ENCODE results near the gene EPN3.

Gene EPN3

GRCh38 chr17:50498021-50498874 lies 34.3 kb upstream of the EPN3 start:
- H3K27me3 ChIP-seq (ENCODE audit: control insufficient read depth, insufficient read depth, low read length): no peaks in the 10 kb centered on the region

GRCh38 chr17:50499270-50499669 lies 33.3 kb upstream of the EPN3 start:
- Histone ChIP-seq H3K27me3 (ENCODE audit: control insufficient read depth, insufficient read depth, low read length) (no peaks in the 10 kb centered on the region), H3K9ac (ENCODE audit: low read length) (no peak overlapping the region), H3K4me3 (ENCODE audit: low read length) (no peak overlapping the region), H3K27ac (ENCODE audit: low read length) (no peak overlapping the region), H3K4me1 (ENCODE audit: control insufficient read depth, low read depth, low read length) (peaks cover 8% of the 10 kb centered on the region), H3K9me3 (ENCODE audit: control insufficient read depth, low read depth, low read length) (no peaks in the 10 kb centered on the region), H3K36me3 (ENCODE audit: control insufficient read depth, low read depth, low read length) (no peaks in the 10 kb centered on the region)

More at GRCh38 chr17:50498021-50498874, 34.3 kb upstream of the EPN3 start:
- Histone ChIP-seq H3K9me3 (ENCODE audit: control insufficient read depth, low read depth, low read length) (no peaks in the 10 kb centered on the region), H3K27ac (ENCODE audit: low read length) (no peak overlapping the region), H3K4me1 (ENCODE audit: control insufficient read depth, low read depth, low read length) (no peaks in the 10 kb centered on the region), H3K36me3 (ENCODE audit: control insufficient read depth, low read depth, low read length) (no peaks in the 10 kb centered on the region), H3K9ac (ENCODE audit: low read length) (no peak overlapping the region), H3K4me3 (ENCODE audit: low read length) (no peak overlapping the region)

- Histone ChIP-seq H3K4me1 (ENCODE audit: control insufficient read depth, low read depth, low read length) (peaks cover 8% of the 10 kb centered on the region), H3K9ac (ENCODE audit: low read length) (no peak overlapping the region), H3K27ac (ENCODE audit: low read length) (no peak overlapping the region), H3K4me3 (ENCODE audit: low read length) (no peak overlapping the region), H3K9me3 (ENCODE audit: control insufficient read depth, low read depth, low read length) (no peaks in the 10 kb centered on the region), H3K27me3 (ENCODE audit: control insufficient read depth, insufficient read depth, low read length) (no peaks in the 10 kb centered on the region), H3K36me3 (ENCODE audit: control insufficient read depth, low read depth, low read length) (no peaks in the 10 kb centered on the region)
These were observed 32.8 kb upstream of the EPN3 start for GRCh38 chr17:50499721-50500120.

- Histone ChIP-seq H3K36me3 (ENCODE audit: control insufficient read depth, low read depth, low read length) (no peaks in the 10 kb centered on the region), H3K4me1 (ENCODE audit: control insufficient read depth, low read depth, low read length) (peaks cover 8% of the 10 kb centered on the region), H3K9ac (ENCODE audit: low read length) (no peak overlapping the region), H3K9me3 (ENCODE audit: control insufficient read depth, low read depth, low read length) (no peaks in the 10 kb centered on the region), H3K27me3 (ENCODE audit: control insufficient read depth, insufficient read depth, low read length) (no peaks in the 10 kb centered on the region), H3K27ac (ENCODE audit: low read length) (no peak overlapping the region), H3K4me3 (ENCODE audit: low read length) (no peak overlapping the region)
These were observed 31.5 kb upstream of the EPN3 start for GRCh38 chr17:50501054-50501453.

GRCh38 chr17:50502301-50502990 lies 30.1 kb upstream of the EPN3 start:
- peaks cover 8% of the 10 kb centered on the region for H3K4me1 ChIP-seq (ENCODE audit: control insufficient read depth, low read depth, low read length)
- H3K9ac ChIP-seq (ENCODE audit: low read length): no peak overlapping the region
- no peaks in the 10 kb centered on the region for H3K9me3 ChIP-seq (ENCODE audit: control insufficient read depth, low read depth, low read length)
- no peaks in the 10 kb centered on the region for H3K27me3 ChIP-seq (ENCODE audit: control insufficient read depth, insufficient read depth, low read length)
- no peaks in the 10 kb centered on the region for H3K36me3 ChIP-seq (ENCODE audit: control insufficient read depth, low read depth, low read length)
- H3K27ac ChIP-seq (ENCODE audit: low read length): no peak overlapping the region
- H3K4me3 ChIP-seq (ENCODE audit: low read length): no peak overlapping the region

- H3K27ac ChIP-seq (ENCODE audit: low read length): no peak overlapping the region
- no peak overlapping the region for H3K4me3 ChIP-seq (ENCODE audit: low read length)
- H3K27me3 ChIP-seq (ENCODE audit: control insufficient read depth, insufficient read depth, low read length): no peaks in the 10 kb centered on the region
- peaks cover 12% of the 10 kb centered on the region for H3K4me1 ChIP-seq (ENCODE audit: control insufficient read depth, low read depth, low read length)
- H3K9me3 ChIP-seq (ENCODE audit: control insufficient read depth, low read depth, low read length): no peaks in the 10 kb centered on the region
- no peaks in the 10 kb centered on the region for H3K36me3 ChIP-seq (ENCODE audit: control insufficient read depth, low read depth, low read length)
- no peak overlapping the region for H3K9ac ChIP-seq (ENCODE audit: low read length)
These were observed 26.9 kb upstream of the EPN3 start for GRCh38 chr17:50505591-50506130.

GRCh38 chr17:50506298-50506697 lies 26.2 kb upstream of the EPN3 start:
- Histone ChIP-seq H3K9me3 (ENCODE audit: control insufficient read depth, low read depth, low read length) (no peaks in the 10 kb centered on the region), H3K36me3 (ENCODE audit: control insufficient read depth, low read depth, low read length) (no peaks in the 10 kb centered on the region), H3K27me3 (ENCODE audit: control insufficient read depth, insufficient read depth, low read length) (no peaks in the 10 kb centered on the region), H3K4me3 (ENCODE audit: low read length) (no peak overlapping the region), H3K9ac (ENCODE audit: low read length) (no peak overlapping the region), H3K27ac (ENCODE audit: low read length) (no peak overlapping the region), H3K4me1 (ENCODE audit: control insufficient read depth, low read depth, low read length) (peaks cover 16% of the 10 kb centered on the region)

GRCh38 chr17:50507871-50508572 lies 24.5 kb upstream of the EPN3 start, which contains the start of gene MYCBPAP:
Gene MYCBPAP (plus strand): TSS chr17:50508439. CDS start chr17:50508675, 236 bp downstream.
- no peaks in the 10 kb centered on the region for H3K36me3 ChIP-seq (ENCODE audit: control insufficient read depth, low read depth, low read length)
- H3K4me3 ChIP-seq (ENCODE audit: low read length): peak within 1 kb of the TSS; percentile 53
- H3K9ac ChIP-seq (ENCODE audit: low read length): no peak within 1 kb of the TSS
- no peaks in the 10 kb centered on the region for H3K9me3 ChIP-seq (ENCODE audit: control insufficient read depth, low read depth, low read length)
- no peaks in the 10 kb centered on the region for H3K27me3 ChIP-seq (ENCODE audit: control insufficient read depth, insufficient read depth, low read length)
- no peak within 1 kb of the TSS for H3K27ac ChIP-seq (ENCODE audit: low read length)
- peaks cover 18% of the 10 kb centered on the region for H3K4me1 ChIP-seq (ENCODE audit: control insufficient read depth, low read depth, low read length)

GRCh38 chr17:50508573-50509460 lies 23.7 kb upstream of the EPN3 start:
- H3K27me3 ChIP-seq (ENCODE audit: control insufficient read depth, insufficient read depth, low read length): no peaks in the 10 kb centered on the region
- peak overlapping the region; percentile 53 for H3K4me3 ChIP-seq (ENCODE audit: low read length)
- H3K9ac ChIP-seq (ENCODE audit: low read length): no peak overlapping the region
- H3K9me3 ChIP-seq (ENCODE audit: control insufficient read depth, low read depth, low read length): no peaks in the 10 kb centered on the region
- H3K4me1 ChIP-seq (ENCODE audit: control insufficient read depth, low read depth, low read length): peaks cover 13% of the 10 kb centered on the region
- H3K36me3 ChIP-seq (ENCODE audit: control insufficient read depth, low read depth, low read length): no peaks in the 10 kb centered on the region
- no peak overlapping the region for H3K27ac ChIP-seq (ENCODE audit: low read length)

- Histone ChIP-seq H3K9me3 (ENCODE audit: control insufficient read depth, low read depth, low read length) (no peaks in the 10 kb centered on the region), H3K36me3 (ENCODE audit: control insufficient read depth, low read depth, low read length) (no peaks in the 10 kb centered on the region), H3K4me3 (ENCODE audit: low read length) (no peak overlapping the region), H3K9ac (ENCODE audit: low read length) (no peak overlapping the region), H3K27me3 (ENCODE audit: control insufficient read depth, insufficient read depth, low read length) (no peaks in the 10 kb centered on the region), H3K27ac (ENCODE audit: low read length) (no peak overlapping the region), H3K4me1 (ENCODE audit: control insufficient read depth, low read depth, low read length) (peaks cover 10% of the 10 kb centered on the region)
These were observed 21.5 kb upstream of the EPN3 start for GRCh38 chr17:50511058-50511457.

All from iPS-18a (cell line).